RWPE1 (cell line): ENCODE data around the gene PYGO2.
A peak's percentile ranks its signal among the peaks of the same experiment; 100 is the strongest.

Experiments
- CTCF ChIA-PET: fragments of 350-600 bp; sonication (Branson Sonifier 250); formaldehyde crosslinking; extraction: SDS; loops from one replicate; lab custom pipeline; 2021; lab: Yijun Ruan, JAX
- POLR2A ChIA-PET: fragments of 400-600 bp; formaldehyde crosslinking; extraction: SDS; loops from one replicate; lab custom pipeline; 2020; ENCODE audit warnings: antibody characterized with exemption; ENCODE audit not compliant: low non-redundant PET; lab: Yijun Ruan, JAX
- DNase-seq: peaks from one replicate; pipeline ENCODE4 v3.0.0; 2012; ENCODE audit warnings: low spot score
- H3K27ac ChIP-seq: fragments of 450-650 bp; 2 replicates; pipeline ENCODE4 v1.5.1; 2017
- CTCF ChIP-seq: fragments of 450-650 bp; conservative IDR thresholded peaks from 2 replicates; pipeline ENCODE4 v1.5.1; 2017; ENCODE audit warnings: low read depth, mild to moderate bottlenecking

Gene PYGO2

GRCh38 chr1:154951901-154952657 lies 9.5 kb downstream of the PYGO2 start:
- peak overlapping the region; percentile 3; the same call in 1 of the 2 replicates for H3K27ac ChIP-seq
- no peak for TF ChIP-seq CTCF
- POLR2A ChIA-PET: no interaction called here
- DNase-seq: no peak
- CTCF ChIA-PET: no interaction called here

- POLR2A ChIA-PET: interaction anchor here (1.0 kb wide), 1 partner anchor 12 kb away, joined by 3 read pairs; the partner anchor contains the start of gene PMVK
- CTCF ChIA-PET: no interaction called here
- H3K27ac ChIP-seq: no peak overlapping the region; the same call in 1 of the 2 replicates
Measured at GRCh38 chr1:154948079-154948478, 13.5 kb downstream of the PYGO2 start.

DNA sequence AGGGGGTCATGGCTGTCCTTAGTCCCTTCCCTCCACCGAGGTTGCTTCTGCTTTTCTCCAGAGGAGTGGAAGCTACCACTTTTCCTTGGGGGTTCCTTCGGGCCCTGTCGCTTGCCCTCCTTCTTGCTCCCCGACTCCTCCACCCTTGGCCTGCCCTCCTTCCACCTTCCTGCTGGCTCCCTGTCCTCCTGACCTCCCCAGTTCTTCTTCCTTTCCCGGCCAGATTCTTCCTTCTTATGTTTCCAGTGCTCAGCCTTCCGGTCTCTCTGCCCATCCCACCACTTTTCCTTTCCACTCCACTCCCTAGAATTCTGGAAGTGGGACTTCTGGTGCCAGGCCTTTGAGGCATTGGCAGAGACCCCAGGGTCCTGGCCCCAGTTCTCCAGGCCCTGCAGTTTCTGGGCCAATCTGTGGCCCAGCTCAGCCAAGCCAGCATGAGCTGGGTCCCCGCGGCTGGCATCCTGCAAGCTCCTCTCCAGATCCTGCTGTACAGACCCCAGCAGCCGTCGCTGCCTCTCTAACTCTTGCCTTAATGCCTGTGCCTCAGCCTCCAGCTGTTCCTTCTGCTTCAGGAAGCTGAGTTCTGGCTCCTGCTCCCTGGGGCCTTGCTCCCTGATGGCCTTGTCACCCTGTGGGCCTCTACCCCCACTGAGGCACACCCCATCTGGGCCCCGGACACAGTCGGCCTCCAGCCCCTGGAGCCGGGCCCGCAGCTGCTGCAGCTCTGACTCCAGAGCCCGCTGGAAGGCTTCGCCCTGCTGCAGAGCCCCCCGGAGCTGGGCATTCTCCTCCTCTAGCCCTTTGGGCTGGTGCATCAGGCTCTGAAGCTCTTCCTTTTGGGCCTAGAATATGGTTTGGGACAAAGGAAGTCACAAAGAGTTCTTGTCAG lies 15.4 kb downstream of the PYGO2 start:
- no peak for DNase-seq
- TF ChIP-seq CTCF: no peak
- peak overlapping the region; percentile 46; the same call in 1 of the 2 replicates for H3K27ac ChIP-seq
- ChIA-PET POLR2A (interaction anchor here (0.6 kb wide), 1 partner anchor 9 kb away, joined by 3 read pairs; no protein-coding TSS in a partner anchor), CTCF (interaction anchor here (0.6 to 1.1 kb wide), 3 partner anchors 10 to 139 kb away, joined by 3 to 6 read pairs (median 3); no protein-coding TSS in a partner anchor)

More at GRCh38 chr1:154948079-154948478, 13.5 kb downstream of the PYGO2 start:
- no peak for DNase-seq
- no peak for TF ChIP-seq CTCF

GRCh38 chr1:154945160-154945961 lies 16.2 kb downstream of the PYGO2 start:
- CTCF ChIA-PET: interaction anchor here (0.6 to 1.3 kb wide), 3 partner anchors 63 to 139 kb away, joined by 3 to 6 read pairs (median 3); no protein-coding TSS in a partner anchor

More at GRCh38 chr1:154945160-154945961, 16.2 kb downstream of the PYGO2 start:
- POLR2A ChIA-PET: interaction anchor here (0.6 kb wide), 1 partner anchor 10 kb away, joined by 3 read pairs; no protein-coding TSS in a partner anchor
- DNase-seq: no peak
- peak overlapping the region; percentile 46 for H3K27ac ChIP-seq
- no peak for TF ChIP-seq CTCF
